Neural progenitor cell (in vitro differentiated cells): ENCODE results near the gene GFRA4. TPM values are rescaled to one million over a fixed set of nuclear protein-coding genes. Genes with fewer than 3 reads are reported as not detected.

Experiments used
- DNase-seq: peaks from one replicate; pipeline ENCODE4 v3.0.0-alpha.2; 2016; ENCODE audit warnings: low spot score
- H2AFZ ChIP-seq: fragments of 200-600 bp; sonication (generic); replicated peaks from 2 replicates; pipeline ENCODE4 v1.6.1; 2016; ENCODE audit warnings: antibody characterized with exemption
- H3F3A ChIP-seq: fragments of 200-600 bp; sonication (generic); 2 replicates; pipeline ENCODE4 v1.6.1; 2016; ENCODE audit warnings: antibody characterized with exemption, low read depth
- H3K27ac ChIP-seq: fragments of 200-600 bp; sonication (generic); 2 replicates; pipeline ENCODE4 v1.5.1; 2016; ENCODE audit warnings: mild to moderate bottlenecking
- H3K27me3 ChIP-seq: fragments of 200-600 bp; sonication (generic); 2 replicates; pipeline ENCODE4 v1.6.1; 2016; ENCODE audit warnings: mild to moderate bottlenecking, moderate library complexity
- H3K36me3 ChIP-seq: fragments of 200-600 bp; sonication (generic); 2 replicates; pipeline ENCODE4 v1.5.1; 2016
- H3K4me1 ChIP-seq: fragments of 200-600 bp; sonication (generic); 2 replicates; pipeline ENCODE4 v1.6.1; 2016; ENCODE audit warnings: mixed run types
- H3K4me2 ChIP-seq: fragments of 200-600 bp; sonication (generic); 2 replicates; pipeline ENCODE4 v1.6.1; 2016
- H3K4me3 ChIP-seq: fragments of 200-600 bp; sonication (generic); 2 replicates; pipeline ENCODE4 v1.5.1; 2016
- H3K79me2 ChIP-seq: fragments of 200-600 bp; sonication (generic); 2 replicates; pipeline ENCODE4 v1.6.1; 2016; ENCODE audit warnings: low read depth
- H3K9ac ChIP-seq: fragments of 200-600 bp; sonication (generic); 2 replicates; pipeline ENCODE4 v1.6.1; 2016
- H3K9me3 ChIP-seq: fragments of 200-600 bp; sonication (generic); 2 replicates; pipeline ENCODE4 v1.5.1; 2016; ENCODE audit warnings: low read depth
- H4K20me1 ChIP-seq: fragments of 200-600 bp; sonication (generic); 2 replicates; pipeline ENCODE4 v1.6.1; 2016; ENCODE audit warnings: low read depth
- H3K27ac Mint-ChIP-seq: 3 replicates; pipeline ENCODE4 v1.8.0; 2021; ENCODE audit warnings: mixed read lengths
- H3K27me3 Mint-ChIP-seq: 2 replicates; pipeline ENCODE4 v1.8.0; 2022; ENCODE audit warnings: low read depth, mild to moderate bottlenecking, inconsistent platforms, moderate library complexity, mixed read lengths; ENCODE audit not compliant: insufficient read depth
- H3K36me3 Mint-ChIP-seq: 3 replicates; pipeline ENCODE4 v1.8.0; 2021; ENCODE audit warnings: mixed read lengths
- H3K4me1 Mint-ChIP-seq: 3 replicates; pipeline ENCODE4 v1.8.0; 2021; ENCODE audit warnings: mixed read lengths
- H3K4me3 Mint-ChIP-seq: 3 replicates; pipeline ENCODE4 v1.8.0; 2021; ENCODE audit warnings: mild to moderate bottlenecking, moderate library complexity, mixed read lengths
- H3K9me3 Mint-ChIP-seq: 3 replicates; pipeline ENCODE4 v1.8.0; 2020; ENCODE audit warnings: mixed read lengths
- CTCF ChIP-seq: fragments of 200-600 bp; sonication (generic); IDR thresholded peaks from 2 replicates; pipeline ENCODE4 v1.5.1; 2017; ENCODE audit warnings: antibody characterized with exemption, mild to moderate bottlenecking
- EZH2 ChIP-seq: fragments of 200-600 bp; sonication (generic); IDR thresholded peaks from 2 replicates; pipeline ENCODE4 v1.6.1; 2017; ENCODE audit warnings: antibody characterized with exemption, mild to moderate bottlenecking, moderate library complexity
- EZH2phosphoT487 ChIP-seq: fragments of 200-600 bp; sonication (generic); IDR thresholded peaks from 2 replicates; pipeline ENCODE4 v1.6.1; 2017; ENCODE audit warnings: antibody characterized with exemption
- total RNA-seq: library from RNA; depleted of rRNA; stranded (reverse); fragments of >200 nt; gene quantifications from 2 replicates; pipeline ENCODE4 v1.2.3, GENCODE V29; 2015; ENCODE audit warnings: low replicate concordance

GFRA4 gene
- total RNA-seq, 1 donor from 2014 or later: not detected

- peaks cover 3% of the 10 kb centered on the region for H3K9me3 Mint-ChIP-seq
- no peak overlapping the region for H3K4me2 ChIP-seq
- no peak overlapping the region for H3K27ac ChIP-seq
- H3K4me1 Mint-ChIP-seq: no peaks in the 10 kb centered on the region
- no peaks in the 10 kb centered on the region for H3F3A ChIP-seq
- H3K4me1 ChIP-seq: no peaks in the 10 kb centered on the region
- H3K36me3 Mint-ChIP-seq: no peaks in the 10 kb centered on the region
- peaks cover 6% of the 10 kb centered on the region for H3K27me3 Mint-ChIP-seq
- no peak overlapping the region for H2AFZ ChIP-seq
- no peak for TF ChIP-seq CTCF
- TF ChIP-seq EZH2phosphoT487: no peak
- no peak for TF ChIP-seq EZH2
- no peak overlapping the region for H3K4me3 Mint-ChIP-seq
- no peaks in the 10 kb centered on the region for H3K9me3 ChIP-seq
- no peak for DNase-seq
- no peak overlapping the region for H3K4me3 ChIP-seq
- no peaks in the 10 kb centered on the region for H4K20me1 ChIP-seq
- H3K27ac Mint-ChIP-seq: no peak overlapping the region
- H3K79me2 ChIP-seq: no peaks in the 10 kb centered on the region
- no peaks in the 10 kb centered on the region for H3K36me3 ChIP-seq
- H3K27me3 ChIP-seq: no peaks in the 10 kb centered on the region
- no peak overlapping the region for H3K9ac ChIP-seq
Observed at GRCh38 chr20:3699037-3699436, 35.8 kb upstream of the GFRA4 start.

GRCh38 chr20:3698591-3699001 lies 35.4 kb upstream of the GFRA4 start:
- Mint-ChIP-seq H3K36me3 (no peaks in the 10 kb centered on the region), H3K27me3 (peaks cover 6% of the 10 kb centered on the region), H3K4me3 (no peak overlapping the region), H3K4me1 (no peaks in the 10 kb centered on the region), H3K27ac (no peak overlapping the region), H3K9me3 (peaks cover 3% of the 10 kb centered on the region)
- no peak for TF ChIP-seq EZH2
- H3K4me3 ChIP-seq: no peak overlapping the region
- no peaks in the 10 kb centered on the region for H3F3A ChIP-seq
- H3K36me3 ChIP-seq: no peaks in the 10 kb centered on the region
- no peak overlapping the region for H3K9ac ChIP-seq
- H3K27me3 ChIP-seq: no peaks in the 10 kb centered on the region
- no peak overlapping the region for H3K4me2 ChIP-seq
- no peaks in the 10 kb centered on the region for H3K4me1 ChIP-seq
- no peaks in the 10 kb centered on the region for H3K9me3 ChIP-seq
- no peaks in the 10 kb centered on the region for H4K20me1 ChIP-seq
- H2AFZ ChIP-seq: no peak overlapping the region
- H3K79me2 ChIP-seq: no peaks in the 10 kb centered on the region
- H3K27ac ChIP-seq: no peak overlapping the region
- DNase-seq: no peak

- Mint-ChIP-seq H3K27ac (no peak overlapping the region), H3K27me3 (peaks cover 6% of the 10 kb centered on the region), H3K36me3 (no peaks in the 10 kb centered on the region), H3K4me3 (no peak overlapping the region), H3K4me1 (no peaks in the 10 kb centered on the region), H3K9me3 (peaks cover 3% of the 10 kb centered on the region)
- no peaks in the 10 kb centered on the region for H3K79me2 ChIP-seq
- no peak overlapping the region for H3K27ac ChIP-seq
- no peaks in the 10 kb centered on the region for H3K4me1 ChIP-seq
- no peak overlapping the region for H3K4me2 ChIP-seq
- no peaks in the 10 kb centered on the region for H3K36me3 ChIP-seq
- H4K20me1 ChIP-seq: no peaks in the 10 kb centered on the region
- no peaks in the 10 kb centered on the region for H3K27me3 ChIP-seq
- no peak overlapping the region for H3K4me3 ChIP-seq
- no peak overlapping the region for H3K9ac ChIP-seq
- DNase-seq: no peak
- no peak overlapping the region for H2AFZ ChIP-seq
- TF ChIP-seq EZH2 (no peak), CTCF (no peak), EZH2phosphoT487 (no peak)
- no peaks in the 10 kb centered on the region for H3F3A ChIP-seq
- H3K9me3 ChIP-seq: no peaks in the 10 kb centered on the region
Observed at GRCh38 chr20:3697588-3698305, 34.5 kb upstream of the GFRA4 start.
